Medulla oblongata (tissue), 1 donor: Measurements from ENCODE around the gene AEBP1.

Experiments
- DNase-seq: peaks from one replicate; pipeline ENCODE4 v3.0.0-alpha.2; 2015; ENCODE audit errors: extremely low spot score

The AEBP1 gene

GRCh38 chr7:44104860-44105771 lies 971 bp downstream of the AEBP1 start:
- peak; percentile 88 for DNase-seq

GRCh38 chr7:44105832-44106231 lies 1.7 kb downstream of the AEBP1 start:
- DNase-seq: no peak

GRCh38 chr7:44106311-44107065 lies 2.3 kb downstream of the AEBP1 start:
- DNase-seq: no peak

GRCh38 chr7:44107116-44107960 lies 3.2 kb downstream of the AEBP1 start:
- no peak for DNase-seq

GRCh38 chr7:44107961-44108767 lies 4.0 kb downstream of the AEBP1 start:
- no peak for DNase-seq

- DNase-seq: no peak
These were observed 4.9 kb downstream of the AEBP1 start for GRCh38 chr7:44108768-44109750.

- no peak for DNase-seq
These were observed 5.8 kb downstream of the AEBP1 start for GRCh38 chr7:44109991-44110390.

- no peak for DNase-seq
These were observed 6.8 kb downstream of the AEBP1 start for GRCh38 chr7:44110719-44111635.

GRCh38 chr7:44111761-44112160 lies 7.6 kb downstream of the AEBP1 start:
- DNase-seq: no peak

GRCh38 chr7:44112231-44112996 lies 8.3 kb downstream of the AEBP1 start:
- DNase-seq: no peak

GRCh38 chr7:44112997-44113763 lies 9.0 kb downstream of the AEBP1 start:
- DNase-seq: no peak

GRCh38 chr7:44113764-44114354 lies 9.7 kb downstream of the AEBP1 start:
- no peak for DNase-seq

- DNase-seq: peak; percentile 93
These were observed 10.6 kb downstream of the AEBP1 start for GRCh38 chr7:44114586-44115310.

- no peak for DNase-seq
These were observed 12.1 kb downstream of the AEBP1 start for GRCh38 chr7:44116087-44116788.
